ENCODE data around the gene ZBTB9. TPM values are rescaled to one million over a fixed set of nuclear protein-coding genes. Genes with fewer than 3 reads are reported as not detected.

The ZBTB9 gene
- polyA plus RNA-seq, 1 of the 3 experiments (the other 2 are of a cell fraction), result 5.7 TPM

DNA sequence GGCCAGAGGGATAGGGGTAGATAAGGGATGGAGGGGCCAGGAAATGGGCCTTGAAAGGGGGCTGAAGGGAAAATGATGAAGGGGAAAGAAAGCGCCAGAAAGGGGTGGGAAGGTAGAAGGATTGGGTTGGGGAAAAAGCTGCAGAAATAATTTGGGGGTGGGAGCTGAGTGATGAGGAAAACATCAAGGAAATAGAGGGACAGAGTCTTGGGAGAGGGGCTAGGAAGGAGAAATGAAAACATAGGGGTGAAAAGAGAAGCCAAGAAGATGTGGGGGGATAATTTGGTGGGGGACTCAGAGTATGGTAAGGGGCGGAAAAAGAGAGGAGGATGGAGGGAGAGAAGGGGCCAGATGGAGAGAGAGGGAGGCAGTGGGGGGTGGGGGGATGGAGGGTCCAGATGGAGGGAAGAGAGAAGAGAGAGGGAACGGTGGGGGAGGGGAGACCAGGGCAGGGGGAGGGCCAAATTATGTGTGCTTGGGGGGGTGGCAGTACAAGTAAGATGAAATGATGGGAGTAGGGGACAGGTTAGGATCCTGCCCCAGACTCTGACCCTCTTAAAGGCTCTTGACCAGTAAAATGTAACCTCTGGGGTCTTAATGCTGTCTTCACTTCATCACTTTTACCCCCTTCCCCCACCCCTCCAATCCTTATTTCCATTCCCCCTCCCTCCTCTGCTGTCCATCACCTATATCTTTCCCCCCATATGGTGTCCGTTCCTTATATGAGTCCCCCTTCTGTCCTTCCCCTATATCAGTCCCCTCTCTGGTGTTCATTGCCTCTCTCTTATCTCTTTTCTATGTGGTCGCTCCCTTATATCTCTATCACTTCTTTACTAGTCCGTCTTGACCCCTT lies 33.7 kb upstream of the ZBTB9 start:
- no peaks in the 10 kb centered on the region for H3K27me3 ChIP-seq (ENCODE audit: insufficient read depth)
- peaks cover 21% of the 10 kb centered on the region for H3K79me2 ChIP-seq (ENCODE audit: insufficient read depth)
- H3K27ac ChIP-seq (ENCODE audit: low read depth in 2 of 2, low read length in 1 of 2), result peak overlapping the region in 1 of 2 experiments; percentile 94; a peak in 1 of 4 replicates
- H4K20me1 ChIP-seq (ENCODE audit: insufficient read depth), result 0 out of 2 replicates have a peak, but pooled peaks cover 2% of the 10 kb centered on the region
- peaks cover 29 to 43% of the 10 kb centered on the region in 2 experiments for H3K4me1 ChIP-seq (ENCODE audit: control insufficient read depth in 1 of 2, insufficient read depth in 2 of 2, low read depth in 1 of 2, low read length in 1 of 2)
- H2AFZ ChIP-seq (ENCODE audit: low read depth), result no peak overlapping the region
- CTCF ChIA-PET, result no interaction called here
- H3K9me3 ChIP-seq, result no peaks in the 10 kb centered on the region
- POLR2A ChIA-PET, result no interaction called here
- H3K9me2 ChIP-seq, result no peaks in the 10 kb centered on the region
- H3K4me3 ChIP-seq (ENCODE audit: low read depth in 2 of 2, low read length in 1 of 2), result peak overlapping the region in 1 of 2 experiments; percentile 43; a peak in 3 of 4 replicates
- no peak overlapping the region for H3K4me2 ChIP-seq
- no peak overlapping the region for H3K9ac ChIP-seq
- H3K36me3 ChIP-seq (replicated peaks in 1 of 2; ENCODE audit: control insufficient read depth in 1 of 2, insufficient read depth in 2 of 2, low read length in 1 of 2), result peaks cover under 1 to 9% of the 10 kb centered on the region in 2 experiments
- DNase-seq, result no peak
- H3F3A ChIP-seq (replicated peaks; ENCODE audit: insufficient read depth), result peaks cover 23% of the 10 kb centered on the region
- TF ChIP-seq TCF12 (IDR thresholded peaks at IDR 0.05) (no peak), GABPA (IDR thresholded peaks at IDR 0.05; ENCODE audit: low read depth) (peak; percentile 36; the same call in 1 of the 2 replicates)
- WGBS (ENCODE audit: low lambda C conversion rate), result 77% methylated on average over 6 of the region's 6 CpGs

GRCh38 chr6:33421344-33421643 lies 33.1 kb upstream of the ZBTB9 start:
- Histone ChIP-seq H3K9me2 (no peaks in the 10 kb centered on the region), H3K27me3 (ENCODE audit: insufficient read depth) (no peaks in the 10 kb centered on the region), H3K27ac (ENCODE audit: low read depth in 2 of 2, low read length in 1 of 2) (no peak overlapping the region), H4K20me1 (ENCODE audit: insufficient read depth) (no peaks in the 10 kb centered on the region), H3K9me3 (no peaks in the 10 kb centered on the region), H3K4me2 (no peak overlapping the region), H3K4me3 (ENCODE audit: low read depth in 2 of 2, low read length in 1 of 2) (no peak overlapping the region), H3K79me2 (ENCODE audit: insufficient read depth) (peaks cover 15% of the 10 kb centered on the region), H2AFZ (ENCODE audit: low read depth) (no peak overlapping the region), H3K36me3 (replicated peaks in 1 of 2; ENCODE audit: control insufficient read depth in 1 of 2, insufficient read depth in 2 of 2, low read length in 1 of 2) (peaks cover 0 to 4% of the 10 kb centered on the region in 2 experiments), H3K4me1 (ENCODE audit: control insufficient read depth in 1 of 2, insufficient read depth in 2 of 2, low read depth in 1 of 2, low read length in 1 of 2) (peaks cover 23 to 38% of the 10 kb centered on the region in 2 experiments), H3K9ac (no peak overlapping the region), H3F3A (replicated peaks; ENCODE audit: insufficient read depth) (peaks cover 21% of the 10 kb centered on the region)
- no peak for DNase-seq
- POLR2A ChIA-PET, result no interaction called here
- CTCF ChIA-PET, result no interaction called here
- WGBS (ENCODE audit: low lambda C conversion rate), result 96% methylated on average over 2 of the region's 2 CpGs
- TF ChIP-seq ZBTB33 (IDR thresholded peaks at IDR 0.05; ENCODE audit: borderline replicate concordance, low read depth), result no peak
- TF ChIP-seq USF2 (IDR thresholded peaks at IDR 0.05; ENCODE audit: borderline replicate concordance, low read depth, low read length), result no peak
- TF ChIP-seq GABPA (IDR thresholded peaks at IDR 0.05; ENCODE audit: low read depth), result no peak
- no peak for TF ChIP-seq YY1 (IDR thresholded peaks at IDR 0.05; ENCODE audit: low read depth)
- no peak for TF ChIP-seq MXI1 (IDR thresholded peaks at IDR 0.05; ENCODE audit: low read depth, low read length)
- TF ChIP-seq NRF1 (IDR thresholded peaks at IDR 0.05; ENCODE audit: low read depth, low read length), result no peak
- no peak for TF ChIP-seq CTCF (IDR thresholded peaks at IDR 0.05)
- no peak for TF ChIP-seq RAD21 (IDR thresholded peaks at IDR 0.05; ENCODE audit: low read length)
- no peak for TF ChIP-seq TAF1 (IDR thresholded peaks at IDR 0.05; ENCODE audit: borderline replicate concordance, low read depth, low read length)
- TF ChIP-seq ELF1 (IDR thresholded peaks at IDR 0.05), result no peak
- TF ChIP-seq MAX (IDR thresholded peaks at IDR 0.05; ENCODE audit: low read depth), result no peak
- TF ChIP-seq, protein P1, sequence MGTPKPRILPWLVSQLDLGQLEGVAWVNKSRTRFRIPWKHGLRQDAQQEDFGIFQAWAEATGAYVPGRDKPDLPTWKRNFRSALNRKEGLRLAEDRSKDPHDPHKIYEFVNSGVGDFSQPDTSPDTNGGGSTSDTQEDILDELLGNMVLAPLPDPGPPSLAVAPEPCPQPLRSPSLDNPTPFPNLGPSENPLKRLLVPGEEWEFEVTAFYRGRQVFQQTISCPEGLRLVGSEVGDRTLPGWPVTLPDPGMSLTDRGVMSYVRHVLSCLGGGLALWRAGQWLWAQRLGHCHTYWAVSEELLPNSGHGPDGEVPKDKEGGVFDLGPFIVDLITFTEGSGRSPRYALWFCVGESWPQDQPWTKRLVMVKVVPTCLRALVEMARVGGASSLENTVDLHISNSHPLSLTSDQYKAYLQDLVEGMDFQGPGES (IDR thresholded peaks at IDR 0.05; ENCODE audit: low read depth, low read length), result no peak
- TF ChIP-seq, protein P2, sequence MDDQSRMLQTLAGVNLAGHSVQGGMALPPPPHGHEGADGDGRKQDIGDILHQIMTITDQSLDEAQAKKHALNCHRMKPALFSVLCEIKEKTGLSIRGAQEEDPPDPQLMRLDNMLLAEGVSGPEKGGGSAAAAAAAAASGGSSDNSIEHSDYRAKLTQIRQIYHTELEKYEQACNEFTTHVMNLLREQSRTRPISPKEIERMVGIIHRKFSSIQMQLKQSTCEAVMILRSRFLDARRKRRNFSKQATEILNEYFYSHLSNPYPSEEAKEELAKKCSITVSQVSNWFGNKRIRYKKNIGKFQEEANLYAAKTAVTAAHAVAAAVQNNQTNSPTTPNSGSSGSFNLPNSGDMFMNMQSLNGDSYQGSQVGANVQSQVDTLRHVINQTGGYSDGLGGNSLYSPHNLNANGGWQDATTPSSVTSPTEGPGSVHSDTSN (IDR thresholded peaks at IDR 0.05), result no peak
- TF ChIP-seq USF1 (IDR thresholded peaks at IDR 0.05; ENCODE audit: borderline replicate concordance, low read depth), result no peak
- no peak for TF ChIP-seq RCOR1 (IDR thresholded peaks at IDR 0.05; ENCODE audit: low read length)
- no peak for TF ChIP-seq CHD2 (IDR thresholded peaks at IDR 0.05; ENCODE audit: low read length, partially characterized antibody)
